IPS-11a (cell line): Measurements from ENCODE around the gene SLC25A3.

ENCODE experiments used
- H3K4me3 ChIP-seq: one replicate; pipeline ENCODE4 v1.5.1; 2013; ENCODE audit warnings: low read depth, low read length, control low read depth

Gene SLC25A3

DNA sequence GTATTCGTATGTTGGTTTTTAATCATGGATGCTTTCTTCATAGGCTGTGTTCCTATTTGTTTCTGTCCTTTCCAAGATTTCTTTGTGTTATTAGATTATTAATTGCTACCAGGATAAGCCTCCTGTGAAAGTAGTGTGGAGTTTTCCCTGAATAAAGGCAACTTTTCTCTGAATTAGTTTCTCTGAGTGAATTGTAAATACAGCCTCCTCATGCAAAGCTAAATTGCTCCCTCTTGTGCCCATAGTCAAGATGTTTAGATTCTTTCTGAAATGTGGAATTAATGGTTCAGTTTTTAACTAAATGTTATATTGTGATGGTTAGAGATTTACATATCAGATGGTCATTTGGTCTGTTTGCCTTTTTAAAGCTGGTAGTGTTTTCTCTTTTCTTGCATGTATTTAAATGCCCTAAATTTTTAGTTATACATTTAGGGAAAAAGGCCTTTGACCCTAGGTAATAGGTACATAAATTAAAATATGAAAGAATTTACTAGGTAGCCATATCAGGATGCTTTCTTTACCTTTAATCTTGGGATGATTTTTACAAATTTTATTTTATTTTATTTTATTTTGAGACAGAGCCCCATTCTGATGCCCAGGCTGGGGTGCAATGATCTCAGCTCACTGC, 60.5 kb downstream of the SLC25A3 start:
- no peak overlapping the region for H3K4me3 ChIP-seq
